Measurements from ENCODE around the gene ANO9.

- TF ChIP-seq CTCF (IDR thresholded peaks at IDR 0.05) (no peak), POLR2AphosphoS5 (IDR thresholded peaks at IDR 0.05) (no peak), POLR2A (IDR thresholded peaks at IDR 0.05) (no peak)
These were observed 12.2 kb upstream of the ANO9 start for GRCh38 chr11:454043-454442.
